ENCODE measurements around the gene TOP2A.

Gene TOP2A

GRCh38 chr17:40453881-40454612 is 36.4 kb upstream of the TOP2A start:
- no peak for DNase-seq (ENCODE audit: low spot score)

- no peak for DNase-seq (ENCODE audit: low spot score)
Measured at GRCh38 chr17:40452921-40453378, 35.3 kb upstream of the TOP2A start.

GRCh38 chr17:40452216-40452787 is 34.6 kb upstream of the TOP2A start:
- DNase-seq (ENCODE audit: low spot score): no peak

GRCh38 chr17:40451420-40451819 is 33.7 kb upstream of the TOP2A start:
- DNase-seq (ENCODE audit: low spot score): no peak

- DNase-seq (ENCODE audit: low spot score): peak; percentile 38
Measured at GRCh38 chr17:40450175-40450574, 32.5 kb upstream of the TOP2A start.

- peak; percentile 47 for DNase-seq (ENCODE audit: low spot score)
Measured at GRCh38 chr17:40448639-40449261, 31.1 kb upstream of the TOP2A start.

- no peak for DNase-seq (ENCODE audit: low spot score)
Measured at GRCh38 chr17:40448213-40448638, 30.5 kb upstream of the TOP2A start.

- no peak for DNase-seq (ENCODE audit: low spot score)
Measured at GRCh38 chr17:40447806-40448205, 30.1 kb upstream of the TOP2A start.

GRCh38 chr17:40447148-40447644 is 29.5 kb upstream of the TOP2A start:
- no peak for DNase-seq (ENCODE audit: low spot score)

- DNase-seq (ENCODE audit: low spot score): no peak
Measured at GRCh38 chr17:40445751-40446468, 28.2 kb upstream of the TOP2A start.

GRCh38 chr17:40443988-40444899 is 26.5 kb upstream of the TOP2A start:
- no peak for DNase-seq (ENCODE audit: low spot score)

- peak; percentile 76 for DNase-seq (ENCODE audit: low spot score)
Measured at GRCh38 chr17:40443196-40443987, 25.7 kb upstream of the TOP2A start, which contains the start of gene IGFBP4. IGFBP4 (plus strand) TSS chr17:40443450; CDS start chr17:40443736, 286 bp downstream.

- DNase-seq (ENCODE audit: low spot score): no peak
Measured at GRCh38 chr17:40442392-40443195, 24.9 kb upstream of the TOP2A start.

- DNase-seq (ENCODE audit: low spot score): no peak
Measured at GRCh38 chr17:40440166-40440565, 22.5 kb upstream of the TOP2A start.

GRCh38 chr17:40437095-40437732 is 19.5 kb upstream of the TOP2A start:
- no peak for DNase-seq (ENCODE audit: low spot score)

- no peak for DNase-seq (ENCODE audit: low spot score)
Measured at GRCh38 chr17:40436636-40437035, 18.9 kb upstream of the TOP2A start.

GRCh38 chr17:40433551-40434415 is 16.1 kb upstream of the TOP2A start:
- peak; percentile 12 for DNase-seq (ENCODE audit: low spot score)
